ENCODE data around the gene CDHR2.

CDHR2 gene

GRCh38 chr5:176540476-176540899 is 8.7 kb upstream of the CDHR2 start:
- Histone ChIP-seq H3K4me1 (ENCODE audit: control insufficient read depth, insufficient read depth, low read length) (peaks cover 3% of the 10 kb centered on the region; the same call in 1 of the 2 replicates), H3K36me3 (ENCODE audit: control insufficient read depth in 2 of 2, insufficient read depth in 1 of 2, low read length in 2 of 2) (no peaks in the 10 kb centered on the region), H3K9me3 (ENCODE audit: control insufficient read depth, insufficient read depth, low read depth, low read length) (no peaks in the 10 kb centered on the region), H3K27ac (ENCODE audit: extremely low read depth, low read depth, low read length) (no peak overlapping the region), H3K4me3 (ENCODE audit: low read depth, low read length) (no peak overlapping the region)
- TF ChIP-seq ZNF596 (tag by site-specific recombination; IDR thresholded peaks at IDR 0.05) (no peak), KLF8 (tag by site-specific recombination; IDR thresholded peaks at IDR 0.05) (no peak), ZIC2 (tag by site-specific recombination; IDR thresholded peaks at IDR 0.05) (peak; percentile 90), ZNF133 (tag by site-specific recombination; IDR thresholded peaks at IDR 0.05) (no peak), ZBTB48 (tag by site-specific recombination; IDR thresholded peaks at IDR 0.05) (peak; percentile 65), IKZF3 (tag by site-specific recombination; IDR thresholded peaks at IDR 0.05) (0 out of 2 replicates have a peak, but pooled peaks have one; percentile 65), ZSCAN30 (tag by site-specific recombination; IDR thresholded peaks at IDR 0.05) (0 out of 2 replicates have a peak, but pooled peaks have one; percentile 10), ZNF140 (tag by site-specific recombination; IDR thresholded peaks at IDR 0.05) (no peak), PATZ1 (tag by site-specific recombination; IDR thresholded peaks at IDR 0.05) (peak; percentile 65; the same call in 1 of the 2 replicates), ZFP3 (tag by site-specific recombination; IDR thresholded peaks at IDR 0.05; ENCODE audit: low read depth) (no peak), ZNF692 (tag by site-specific recombination; IDR thresholded peaks at IDR 0.05) (peak; percentile 92), ZNF707 (tag by site-specific recombination; IDR thresholded peaks at IDR 0.05) (no peak), PRDM10 (tag by site-specific recombination; IDR thresholded peaks at IDR 0.05) (peak; percentile 45), ZBTB26 (tag by site-specific recombination; optimal IDR thresholded peaks at IDR 0.05) (no peak), ZNF660 (tag by site-specific recombination; IDR thresholded peaks at IDR 0.05) (peak; percentile 34; the same call in 1 of the 2 replicates), ZNF501 (tag by site-specific recombination; IDR thresholded peaks at IDR 0.05) (no peak), ZBTB17 (tag by site-specific recombination; IDR thresholded peaks at IDR 0.05) (peak; percentile 79), ZBTB20 (tag by site-specific recombination; IDR thresholded peaks at IDR 0.05) (peak; percentile 70), ZNF76 (tag by site-specific recombination; IDR thresholded peaks at IDR 0.05; ENCODE audit: borderline replicate concordance, low read depth) (no peak), ZNF175 (tag by site-specific recombination; IDR thresholded peaks at IDR 0.05) (no peak), ZFP69B (tag by site-specific recombination; IDR thresholded peaks at IDR 0.05) (peak; percentile 91), ZNF302 (tag by site-specific recombination; IDR thresholded peaks at IDR 0.05; ENCODE audit: low read depth) (no peak)
- ChIA-PET CTCF (interaction anchor here (0.7 kb wide), 1 partner anchor 39 kb away, joined by 3 read pairs; no protein-coding TSS in a partner anchor), POLR2A (no interaction called here)
